GM12875 (cell line): ENCODE data around the gene PLD4.
"Not testable (repeated sequence)": the region's sequence is repeated elsewhere in the genome, so short reads cannot be mapped to it uniquely, and the experiment has no call there.

ENCODE experiments used
- H3K4me3 ChIP-seq: one replicate; pipeline ENCODE4 v1.5.1; 2011; ENCODE audit warnings: low read depth, low read length, control low read depth
- TF ChIP-seq, protein P1 (sequence below): IDR thresholded peaks from 2 replicates; pipeline ENCODE4 v1.5.1; 2011; ENCODE audit warnings: low read depth, mild to moderate bottlenecking, control low read depth, inconsistent platforms, low read length, moderate library complexity, borderline replicate concordance; ENCODE audit not compliant: insufficient read depth

The PLD4 gene

GRCh38 chr14:104897330-104898194 lies 27.1 kb upstream of the PLD4 start:
- TF ChIP-seq, protein P1, sequence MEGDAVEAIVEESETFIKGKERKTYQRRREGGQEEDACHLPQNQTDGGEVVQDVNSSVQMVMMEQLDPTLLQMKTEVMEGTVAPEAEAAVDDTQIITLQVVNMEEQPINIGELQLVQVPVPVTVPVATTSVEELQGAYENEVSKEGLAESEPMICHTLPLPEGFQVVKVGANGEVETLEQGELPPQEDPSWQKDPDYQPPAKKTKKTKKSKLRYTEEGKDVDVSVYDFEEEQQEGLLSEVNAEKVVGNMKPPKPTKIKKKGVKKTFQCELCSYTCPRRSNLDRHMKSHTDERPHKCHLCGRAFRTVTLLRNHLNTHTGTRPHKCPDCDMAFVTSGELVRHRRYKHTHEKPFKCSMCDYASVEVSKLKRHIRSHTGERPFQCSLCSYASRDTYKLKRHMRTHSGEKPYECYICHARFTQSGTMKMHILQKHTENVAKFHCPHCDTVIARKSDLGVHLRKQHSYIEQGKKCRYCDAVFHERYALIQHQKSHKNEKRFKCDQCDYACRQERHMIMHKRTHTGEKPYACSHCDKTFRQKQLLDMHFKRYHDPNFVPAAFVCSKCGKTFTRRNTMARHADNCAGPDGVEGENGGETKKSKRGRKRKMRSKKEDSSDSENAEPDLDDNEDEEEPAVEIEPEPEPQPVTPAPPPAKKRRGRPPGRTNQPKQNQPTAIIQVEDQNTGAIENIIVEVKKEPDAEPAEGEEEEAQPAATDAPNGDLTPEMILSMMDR: no peak
- no peak overlapping the region for H3K4me3 ChIP-seq

DNA sequence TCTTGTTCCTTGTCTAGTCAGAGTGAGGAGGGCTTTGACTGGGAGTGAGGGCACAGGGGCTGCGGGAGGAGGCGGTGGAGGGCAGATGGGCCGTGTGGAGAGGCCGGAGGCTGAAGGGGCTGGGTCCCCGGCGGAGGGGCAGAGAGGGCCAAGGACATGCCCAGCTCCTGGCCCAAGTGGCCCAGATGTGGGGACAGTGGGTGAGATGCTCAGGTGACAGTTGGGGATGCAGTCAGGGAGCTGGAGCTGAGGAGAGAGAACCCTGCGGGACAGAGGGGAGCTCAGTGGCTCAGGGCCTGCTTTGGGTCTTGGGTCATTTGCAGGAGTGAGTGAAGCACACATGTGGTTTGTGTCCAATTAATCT lies 26.5 kb upstream of the PLD4 start:
- H3K4me3 ChIP-seq: no peak overlapping the region
- TF ChIP-seq, protein P1: no peak

GRCh38 chr14:104898870-104899510 lies 25.7 kb upstream of the PLD4 start:
- no peak overlapping the region for H3K4me3 ChIP-seq
- TF ChIP-seq, protein P1: no peak

DNA sequence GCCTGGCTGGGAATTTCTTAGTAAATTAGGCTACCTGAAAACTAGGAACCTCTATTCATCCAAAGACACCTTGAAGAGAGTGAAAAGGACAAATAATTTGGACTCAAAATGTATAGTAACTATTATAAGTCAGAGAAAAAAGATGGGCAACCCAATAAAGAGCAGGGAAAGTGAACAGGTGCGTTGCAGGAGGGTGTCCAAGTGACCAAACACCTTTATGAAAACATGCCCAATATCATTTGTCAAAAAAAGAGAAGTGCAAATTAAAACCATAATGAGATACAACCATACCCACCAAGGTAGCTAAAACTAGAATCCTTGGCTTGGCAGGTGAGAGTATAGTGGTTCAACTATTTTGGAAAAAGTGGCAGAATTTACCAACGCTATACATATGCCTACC lies 24.9 kb upstream of the PLD4 start:
- H3K4me3 ChIP-seq: no peak overlapping the region
- TF ChIP-seq, protein P1: no peak

DNA sequence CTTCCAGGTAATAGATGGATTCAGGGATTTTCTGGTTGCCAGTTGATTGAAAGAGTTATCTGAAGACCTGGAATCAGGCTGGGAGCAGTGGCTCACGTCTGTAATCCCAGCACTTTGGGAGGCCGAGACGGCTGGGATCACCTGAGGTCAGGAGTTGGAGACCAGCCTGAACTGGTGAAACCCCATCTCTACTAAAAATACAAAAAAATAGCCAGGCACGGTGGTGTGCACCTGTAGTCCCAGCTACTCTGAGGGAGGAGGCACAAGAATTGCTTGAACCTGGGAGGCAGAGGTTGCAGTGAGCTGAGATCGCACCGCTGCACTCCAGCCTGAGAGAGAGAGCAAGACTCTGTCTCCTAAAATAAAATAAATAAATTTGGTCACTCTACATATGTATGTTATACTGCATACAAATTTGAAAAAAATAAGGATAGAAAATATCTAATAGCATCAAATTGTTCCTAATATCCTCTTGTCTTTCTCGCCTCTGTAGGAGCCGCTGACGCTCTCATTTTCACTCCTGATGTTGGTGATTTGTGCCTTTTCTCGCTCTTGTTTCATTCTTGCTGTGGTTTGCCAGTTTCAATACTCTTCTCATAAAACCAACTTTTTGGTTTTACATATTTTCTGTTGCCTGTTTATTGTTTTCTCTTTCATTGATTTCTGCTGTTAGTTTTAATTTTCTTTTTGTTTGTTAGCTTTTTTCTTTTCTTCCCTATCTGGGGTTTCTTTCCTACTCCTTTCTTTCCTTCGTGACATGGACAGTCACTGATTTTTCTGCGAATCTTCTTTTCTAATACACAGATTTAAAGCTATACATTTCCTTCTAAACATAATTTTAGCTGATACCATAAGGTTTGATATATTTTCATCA lies 23.8 kb upstream of the PLD4 start:
- no peak overlapping the region for H3K4me3 ChIP-seq
- TF ChIP-seq, protein P1: no peak

DNA sequence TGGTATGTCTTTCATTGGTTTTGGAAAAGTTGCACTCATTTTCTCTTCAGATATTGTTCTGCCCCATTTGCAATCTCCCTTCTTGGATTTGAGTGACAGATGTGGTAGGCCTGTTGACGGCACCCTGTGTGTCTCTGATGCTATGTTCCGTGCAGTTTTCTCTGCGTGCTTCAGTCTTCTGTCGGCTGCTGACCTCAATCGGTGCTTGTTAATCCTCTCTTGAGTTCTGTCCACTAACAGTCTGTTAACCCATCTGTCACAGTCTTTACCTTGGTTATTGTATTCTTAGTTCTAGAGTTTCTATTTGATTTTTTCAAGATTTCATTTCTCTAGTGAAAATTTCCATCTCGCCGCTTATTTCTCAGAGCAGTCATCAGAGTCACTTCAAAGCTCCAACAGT lies 20.7 kb upstream of the PLD4 start:
- no peak overlapping the region for H3K4me3 ChIP-seq
- TF ChIP-seq, protein P1: no peak

GRCh38 chr14:104904650-104905578 lies 19.8 kb upstream of the PLD4 start:
- not testable (repeated sequence) for H3K4me3 ChIP-seq

DNA sequence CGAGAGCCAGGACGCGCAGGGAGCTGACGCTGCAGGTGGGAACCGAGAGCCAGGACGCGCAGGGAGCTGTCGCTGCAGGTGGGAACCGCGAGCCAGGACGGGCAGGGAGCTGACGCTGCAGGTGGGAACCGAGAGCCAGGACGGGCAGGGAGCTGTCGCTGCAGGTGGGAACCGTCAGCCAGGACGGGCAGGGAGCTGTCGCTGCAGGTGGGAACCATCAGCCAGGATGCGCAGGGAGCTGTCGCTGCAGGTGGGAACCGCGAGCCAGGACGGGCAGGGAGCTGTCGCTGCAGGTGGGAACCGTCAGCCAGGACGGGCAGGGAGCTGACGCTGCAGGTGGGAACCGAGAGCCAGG lies 19.1 kb upstream of the PLD4 start:
- H3K4me3 ChIP-seq: not testable (repeated sequence)
